Naive thymus-derived CD4-positive, alpha-beta T cell (primary cell): Measurements from ENCODE around the gene COL5A1. TPM values are rescaled to one million over a fixed set of nuclear protein-coding genes. Genes with fewer than 3 reads are reported as not detected.

ENCODE experiments used
- ATAC-seq: fragments of 150-1000 bp; cut with Tn5 transposase; 2 replicates; pipeline ENCODE4 v1.10.0; 2021; ENCODE audit warnings: mild to moderate bottlenecking, moderate library complexity
- CTCF ChIA-PET: fragments of 350-600 bp; sonication (Branson Sonifier 250); formaldehyde crosslinking; loops from one replicate; lab custom pipeline; 2021; ENCODE audit warnings: antibody characterized with exemption; lab: Charles Lee
- POLR2A ChIA-PET: fragments of 350-600 bp; sonication (Branson Sonifier 250); formaldehyde crosslinking; loops from one replicate; lab custom pipeline; 2021; ENCODE audit warnings: antibody characterized with exemption, inconsistent platforms; lab: Charles Lee
- DNase-seq, 9 donors: peaks; one replicate each; pipeline versions ENCODE4 v3.0.0 to v3.0.0-alpha.2; 2020 to 2022; ENCODE audit warnings: mixed read lengths in 1 of 9
- H3K27ac ChIP-seq: one replicate; pipeline ENCODE4 v1.7.0; 2013; ENCODE audit warnings: mild to moderate bottlenecking, low read depth, low read length, moderate library complexity
- H3K27me3 ChIP-seq, 2 donors: one replicate each; pipeline ENCODE4 v1.7.0; 2013; ENCODE audit warnings: low read length in 2 of 2, mild to moderate bottlenecking in 2 of 2, moderate library complexity in 2 of 2; ENCODE audit not compliant: control insufficient read depth in 2 of 2, insufficient read depth in 2 of 2
- H3K36me3 ChIP-seq, 3 experiments: 1 replicate in 2 of 3; 2 replicates in 1 of 3; pipeline ENCODE4 v1.7.0; 2013; ENCODE audit warnings: low read length in 3 of 3, mild to moderate bottlenecking in 3 of 3, moderate library complexity in 1 of 3; ENCODE audit not compliant: insufficient read depth in 3 of 3, control insufficient read depth in 2 of 3
- H3K4me1 ChIP-seq, 2 donors: one replicate each; pipeline ENCODE4 v1.7.0; 2013; ENCODE audit warnings: low read length in 2 of 2, mild to moderate bottlenecking in 2 of 2, moderate library complexity in 1 of 2; ENCODE audit not compliant: control insufficient read depth in 2 of 2, insufficient read depth in 2 of 2
- H3K4me3 ChIP-seq: 2 replicates; pipeline ENCODE4 v1.7.0; 2013; ENCODE audit warnings: mild to moderate bottlenecking, low read length
- H3K9me3 ChIP-seq, 3 experiments: 1 replicate in 2 of 3; 2 replicates in 1 of 3; pipeline ENCODE4 v1.7.0; 2013; ENCODE audit warnings: low read length in 3 of 3; ENCODE audit not compliant: control insufficient read depth in 2 of 3
- H3K27ac Mint-ChIP-seq, 9 donors: one replicate each; pipeline ENCODE4 v1.8.0; 2020 to 2022; ENCODE audit warnings: mixed read lengths in 9 of 9, mild to moderate bottlenecking in 8 of 9, moderate library complexity in 5 of 9, inconsistent platforms in 2 of 9
- H3K27me3 Mint-ChIP-seq, 5 donors: one replicate each; pipeline ENCODE4 v1.8.0; 2021 to 2022; ENCODE audit warnings: mixed read lengths in 5 of 5, mild to moderate bottlenecking in 1 of 5
- H3K36me3 Mint-ChIP-seq, 5 donors: one replicate each; pipeline ENCODE4 v1.8.0; 2020 to 2022; ENCODE audit warnings: mixed read lengths in 5 of 5, mild to moderate bottlenecking in 3 of 5, inconsistent platforms in 1 of 5
- H3K4me1 Mint-ChIP-seq, 7 donors: one replicate each; pipeline ENCODE4 v1.8.0; 2020 to 2022; ENCODE audit warnings: mixed read lengths in 7 of 7, mild to moderate bottlenecking in 3 of 7, inconsistent platforms in 1 of 7
- H3K4me3 Mint-ChIP-seq, 10 donors: one replicate each; pipeline ENCODE4 v1.8.0; 2020 to 2022; ENCODE audit warnings: mild to moderate bottlenecking in 10 of 10, mixed read lengths in 10 of 10, moderate library complexity in 6 of 10, inconsistent platforms in 2 of 10
- H3K9me3 Mint-ChIP-seq, 11 donors: one replicate each; pipeline ENCODE4 v1.8.0; 2020 to 2022; ENCODE audit warnings: mixed read lengths in 11 of 11, mild to moderate bottlenecking in 4 of 11, inconsistent platforms in 1 of 11, moderate library complexity in 1 of 11
- intact Hi-C, 2 donors: fragments of 100-400 bp; cut with micrococcal nuclease; formaldehyde crosslinking; loops; one replicate each; pipeline ENCODE4 v1.15.1; 2023
- polyA plus RNA-seq, 2 donors: library from polyadenylated mRNA; unstranded; fragments of 300-500 nt; fragmentation: Illumina TruSeq; gene quantifications; one replicate each; pipeline ENCODE4 v1.2.3, GENCODE V29; 2021
- total RNA-seq, 6 experiments: library from RNA in 5 of 6; stranded (reverse) in 5 of 6; gene quantifications; 1 replicate in 5 of 6; 2 replicates in 1 of 6; pipeline ENCODE4 v1.2.3 and lab custom pipeline; 2021 to 2026

The COL5A1 gene
- total and polyA plus RNA-seq, 7 experiments from 2014 or later, result 0.16 to 0.56 (median 0.24) TPM; not detected in 2

DNA sequence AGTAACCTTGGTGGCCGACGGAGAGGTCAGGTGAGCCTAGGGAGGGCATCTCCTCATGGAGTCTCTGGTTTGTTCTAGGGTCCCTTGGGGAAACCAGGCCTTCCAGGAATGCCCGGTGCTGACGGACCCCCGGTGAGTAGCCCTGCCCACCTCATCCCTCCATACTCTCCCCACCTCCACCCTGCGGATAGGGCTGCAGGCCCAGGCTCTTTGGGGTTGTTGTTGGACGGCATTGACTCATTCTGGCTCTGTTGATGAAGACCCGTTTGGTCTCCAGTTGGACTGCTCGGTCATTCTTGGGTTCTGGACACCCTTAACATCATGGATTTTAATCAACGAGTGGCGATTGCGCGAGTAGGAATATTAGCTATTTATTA lies 126.7 kb downstream of the COL5A1 start:
- no peaks in the 10 kb centered on the region for H3K27me3 ChIP-seq
- ChIA-PET CTCF (no interaction called here), POLR2A (no interaction called here)
- H3K4me3 ChIP-seq, result no peak overlapping the region
- intact Hi-C loops, result no loop called here
- no peaks in the 10 kb centered on the region for H3K36me3 Mint-ChIP-seq
- H3K9me3 ChIP-seq, result no peaks in the 10 kb centered on the region
- ATAC-seq (no peak), DNase-seq (no peak)
- no peaks in the 10 kb centered on the region for H3K9me3 Mint-ChIP-seq
- H3K27ac Mint-ChIP-seq, result no peak overlapping the region
- H3K36me3 ChIP-seq, result no peaks in the 10 kb centered on the region
- H3K4me1 ChIP-seq, result no peaks in the 10 kb centered on the region
- H3K27me3 Mint-ChIP-seq, result peaks cover 0 to 24% (median 0%) of the 10 kb centered on the region in 5 donors
- peaks cover 0 to 5% (median 0%) of the 10 kb centered on the region in 7 donors for H3K4me1 Mint-ChIP-seq
- no peak overlapping the region for H3K4me3 Mint-ChIP-seq
- no peak overlapping the region for H3K27ac ChIP-seq

DNA sequence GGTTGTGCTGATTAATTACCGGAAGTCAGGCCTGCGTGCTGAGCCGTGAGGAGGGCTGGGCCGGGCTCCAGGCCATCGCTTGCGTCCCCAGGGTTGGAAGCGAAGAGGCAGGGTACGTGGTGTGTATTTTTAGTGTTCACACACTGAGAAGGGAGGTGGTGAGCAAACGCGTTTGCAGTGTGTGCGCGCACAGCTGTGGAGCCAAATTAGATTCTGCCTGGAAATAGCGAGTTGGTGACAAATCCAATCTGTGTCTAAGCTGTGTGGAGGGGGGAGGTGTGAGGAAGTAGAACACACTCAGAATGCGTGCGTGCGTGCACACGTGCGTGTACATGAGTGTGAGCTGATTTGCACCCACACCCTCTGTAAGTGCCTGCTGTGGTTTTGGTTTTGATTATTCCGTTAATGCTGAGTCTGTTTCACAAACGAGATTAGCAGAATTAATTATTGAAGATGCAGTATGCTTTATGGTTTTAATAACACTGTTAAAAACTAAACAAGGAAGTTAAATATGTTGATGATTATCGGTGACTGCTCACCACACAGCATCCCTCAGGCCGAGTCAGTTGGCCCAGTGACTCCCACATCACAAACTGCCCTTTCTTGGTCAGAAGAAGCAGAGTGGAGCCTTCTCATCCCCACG lies 127.2 kb downstream of the COL5A1 start:
- no peaks in the 10 kb centered on the region for H3K9me3 Mint-ChIP-seq
- POLR2A ChIA-PET, result no interaction called here
- H3K4me3 Mint-ChIP-seq, result no peak overlapping the region
- H3K36me3 ChIP-seq, result no peaks in the 10 kb centered on the region
- H3K4me1 ChIP-seq, result no peaks in the 10 kb centered on the region
- intact Hi-C loops, result no loop called here
- H3K9me3 ChIP-seq, result no peaks in the 10 kb centered on the region
- H3K27me3 Mint-ChIP-seq, result peaks cover 0 to 24% (median 0%) of the 10 kb centered on the region in 5 donors
- no peak for ATAC-seq
- no peaks in the 10 kb centered on the region for H3K36me3 Mint-ChIP-seq
- no peak overlapping the region for H3K27ac ChIP-seq
- DNase-seq, result no peak
- H3K27ac Mint-ChIP-seq, result no peak overlapping the region
- peaks cover 0 to 5% (median 0%) of the 10 kb centered on the region in 7 donors for H3K4me1 Mint-ChIP-seq
- H3K27me3 ChIP-seq, result no peaks in the 10 kb centered on the region
- no peak overlapping the region for H3K4me3 ChIP-seq
- CTCF ChIA-PET, result no interaction called here

DNA sequence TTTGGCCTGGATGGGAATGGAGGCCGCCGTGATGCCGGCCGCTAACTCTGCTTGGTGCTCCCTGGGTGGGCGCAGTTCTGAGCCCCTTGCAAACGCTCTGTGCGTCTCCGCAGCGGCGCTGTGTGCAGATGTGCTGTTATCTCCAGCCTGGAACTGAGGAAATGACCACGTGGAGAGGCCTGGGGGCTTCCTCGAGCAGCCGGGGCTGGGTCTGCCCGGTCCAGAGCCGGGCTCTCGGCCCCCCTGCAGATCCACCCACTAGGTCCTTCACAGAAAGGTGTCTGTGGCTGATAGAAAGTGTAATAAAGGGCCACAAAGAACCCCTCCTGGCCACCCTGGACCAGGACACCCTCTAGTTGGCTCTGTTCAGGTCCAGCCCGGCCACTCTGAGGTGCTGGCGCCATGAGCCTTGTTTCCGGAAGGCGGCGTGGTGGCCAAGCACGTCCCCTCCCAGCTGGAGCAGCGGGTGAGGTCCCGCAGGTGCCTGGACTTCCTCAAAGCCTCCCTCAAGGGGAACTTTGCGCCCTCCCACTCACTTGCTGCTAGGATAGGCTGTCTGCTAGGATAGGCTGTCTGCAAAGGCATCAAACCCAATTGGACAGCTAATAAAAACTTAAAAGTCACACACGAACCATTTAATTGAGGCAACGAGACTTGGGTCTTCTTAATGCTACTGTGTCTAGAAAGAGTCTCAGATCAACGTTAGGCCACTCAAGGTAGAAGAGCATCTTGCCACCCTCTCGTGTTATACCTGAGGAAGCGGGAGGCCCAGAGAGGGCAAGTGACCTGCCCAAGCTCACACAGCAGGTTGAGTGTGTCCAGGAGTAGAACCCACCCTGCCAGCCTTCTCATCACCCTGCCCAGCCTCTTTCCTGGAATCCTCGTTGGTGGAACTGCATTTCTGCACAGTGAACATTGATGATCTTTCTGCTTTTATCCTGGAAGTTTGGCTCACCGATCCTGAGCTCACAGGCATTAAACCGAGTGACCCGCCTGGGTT lies 129.7 kb downstream of the COL5A1 start:
- no peaks in the 10 kb centered on the region for H3K9me3 Mint-ChIP-seq
- Histone ChIP-seq H3K4me1 (no peaks in the 10 kb centered on the region), H3K9me3 (no peaks in the 10 kb centered on the region), H3K27ac (no peak overlapping the region), H3K27me3 (no peaks in the 10 kb centered on the region), H3K36me3 (no peaks in the 10 kb centered on the region), H3K4me3 (no peak overlapping the region)
- intact Hi-C loops, result no loop called here
- H3K27me3 Mint-ChIP-seq, result peaks cover 0 to 22% (median 0%) of the 10 kb centered on the region in 5 donors
- POLR2A ChIA-PET, result no interaction called here
- H3K27ac Mint-ChIP-seq, result no peak overlapping the region
- DNase-seq (no peak), ATAC-seq (no peak)
- CTCF ChIA-PET, result no interaction called here
- H3K36me3 Mint-ChIP-seq, result no peaks in the 10 kb centered on the region
- H3K4me1 Mint-ChIP-seq, result peaks cover 0 to 5% (median 0%) of the 10 kb centered on the region in 7 donors
- no peak overlapping the region for H3K4me3 Mint-ChIP-seq

DNA sequence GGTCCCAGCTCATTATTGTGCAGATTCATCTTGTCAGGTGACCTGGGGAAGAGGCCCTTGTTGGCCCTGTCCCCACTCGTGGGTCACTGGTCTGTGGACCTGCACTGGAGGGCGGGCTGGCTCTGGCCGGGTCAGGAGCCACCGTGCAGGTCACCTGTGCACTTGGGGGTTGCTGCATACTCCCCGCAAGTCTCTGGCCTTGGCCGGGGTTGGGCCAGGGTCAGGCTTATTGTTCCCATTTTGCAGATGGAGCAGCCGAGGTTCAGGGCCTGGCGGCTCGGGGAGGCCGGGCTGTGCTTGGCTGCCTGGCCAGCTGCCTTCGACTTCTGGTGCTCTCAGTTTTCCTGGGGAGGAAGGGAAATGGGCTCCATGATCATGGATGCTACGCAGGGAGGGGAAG lies 130.7 kb downstream of the COL5A1 start:
- DNase-seq (no peak), ATAC-seq (no peak)
- intact Hi-C loops, result no loop called here
- no peaks in the 10 kb centered on the region for H3K36me3 Mint-ChIP-seq
- H3K9me3 Mint-ChIP-seq, result no peaks in the 10 kb centered on the region
- H3K4me3 ChIP-seq, result no peak overlapping the region
- H3K9me3 ChIP-seq, result no peaks in the 10 kb centered on the region
- H3K4me1 Mint-ChIP-seq, result peaks cover 0 to 5% (median 0%) of the 10 kb centered on the region in 7 donors
- H3K27ac ChIP-seq, result no peak overlapping the region
- no peaks in the 10 kb centered on the region for H3K36me3 ChIP-seq
- ChIA-PET POLR2A (no interaction called here), CTCF (no interaction called here)
- H3K27me3 Mint-ChIP-seq, result peaks cover 0 to 17% (median 0%) of the 10 kb centered on the region in 5 donors
- H3K4me3 Mint-ChIP-seq, result no peak overlapping the region
- no peaks in the 10 kb centered on the region for H3K4me1 ChIP-seq
- no peaks in the 10 kb centered on the region for H3K27me3 ChIP-seq
- no peak overlapping the region for H3K27ac Mint-ChIP-seq

DNA sequence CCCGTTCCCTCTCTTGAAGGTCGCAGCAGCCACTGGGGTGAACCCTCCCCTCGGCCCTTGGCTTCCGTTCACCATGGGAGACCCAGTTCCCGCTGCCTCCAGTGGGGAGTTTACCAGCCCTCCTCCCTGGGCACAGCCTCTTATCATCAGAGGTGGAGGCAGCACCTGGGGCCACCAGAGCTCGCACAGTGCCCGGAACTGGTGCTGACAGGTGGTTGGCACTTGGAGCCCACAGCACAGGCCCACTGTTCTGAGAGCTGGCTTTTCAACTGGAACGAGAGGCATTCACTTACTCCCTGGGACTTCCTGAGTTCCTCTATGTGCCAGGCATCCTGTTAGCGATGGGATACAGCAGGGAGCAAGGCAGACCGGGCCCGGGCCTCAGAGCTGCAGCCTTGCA lies 132.2 kb downstream of the COL5A1 start:
- Mint-ChIP-seq H3K27me3 (peaks cover 0 to 12% (median 0%) of the 10 kb centered on the region in 5 donors), H3K27ac (no peak overlapping the region), H3K36me3 (no peaks in the 10 kb centered on the region), H3K4me1 (peaks cover 0 to 5% (median 0%) of the 10 kb centered on the region in 7 donors), H3K9me3 (no peaks in the 10 kb centered on the region), H3K4me3 (no peak overlapping the region)
- Histone ChIP-seq H3K4me3 (no peak overlapping the region), H3K4me1 (no peaks in the 10 kb centered on the region), H3K27ac (no peak overlapping the region), H3K36me3 (no peaks in the 10 kb centered on the region), H3K9me3 (no peaks in the 10 kb centered on the region), H3K27me3 (no peaks in the 10 kb centered on the region)
- intact Hi-C loops, result no loop called here
- DNase-seq (no peak), ATAC-seq (no peak)
- POLR2A ChIA-PET, result no interaction called here
- CTCF ChIA-PET, result no interaction called here

DNA sequence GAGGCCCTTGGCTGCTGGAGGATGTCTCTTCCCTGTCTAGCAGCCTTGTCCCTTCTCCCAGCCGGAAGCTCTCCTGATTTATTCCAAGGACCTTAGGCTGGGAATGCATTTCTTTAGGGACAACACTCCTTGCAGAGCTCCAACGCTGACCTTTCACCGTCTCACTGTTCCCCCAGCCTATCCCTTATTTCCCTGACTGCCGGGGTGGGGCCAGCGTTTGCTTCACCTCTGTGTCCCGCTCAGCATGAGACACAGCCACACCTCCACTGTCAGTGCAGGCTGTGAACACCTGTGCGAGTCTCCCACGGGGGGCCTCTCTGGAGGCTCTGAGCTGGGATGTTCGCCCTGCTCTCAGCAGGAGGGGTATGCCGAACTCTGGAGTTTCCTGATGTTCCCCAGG lies 132.8 kb downstream of the COL5A1 start:
- Histone ChIP-seq H3K27ac (no peak overlapping the region), H3K36me3 (no peaks in the 10 kb centered on the region), H3K9me3 (no peaks in the 10 kb centered on the region), H3K4me1 (no peaks in the 10 kb centered on the region), H3K27me3 (no peaks in the 10 kb centered on the region), H3K4me3 (no peak overlapping the region)
- ATAC-seq, result no peak
- DNase-seq, result no peak
- Mint-ChIP-seq H3K9me3 (peaks cover 0 to under 1% (median 0%) of the 10 kb centered on the region in 11 donors), H3K27ac (no peak overlapping the region), H3K27me3 (peaks cover 0 to 12% (median 0%) of the 10 kb centered on the region in 5 donors), H3K4me1 (peaks cover 0 to 5% (median 0%) of the 10 kb centered on the region in 7 donors), H3K36me3 (no peaks in the 10 kb centered on the region), H3K4me3 (no peak overlapping the region)
- ChIA-PET CTCF (no interaction called here), POLR2A (no interaction called here)
- intact Hi-C loops, result no loop called here
